HepG2 (cell line): ENCODE results near the gene RPP14. TPM values are rescaled to one million over a fixed set of nuclear protein-coding genes. Genes with fewer than 3 reads are reported as not detected.
"Not testable (repeated sequence)": the region's sequence is repeated elsewhere in the genome, so short reads cannot be mapped to it uniquely, and the experiment has no call there.

ENCODE experiments used
- ATAC-seq: fragments of 200-7000 bp; cut with Tn5 transposase; 3 replicates; pipeline ENCODE4 v1.9.1; 2020; ENCODE audit warnings: mild to moderate bottlenecking, moderate library complexity
- BruUV-seq: library from RNA; stranded (reverse); fragments of 400-500 nt; replicated peaks from 2 replicates; lab custom pipeline; 2021; lab: Mats Ljungman, UMichigan
- CTCF ChIA-PET: fragments of 300-600 bp; formaldehyde crosslinking; extraction: SDS; loops from one replicate; lab custom pipeline; 2021; ENCODE audit warnings: low total read pairs, inconsistent platforms, low intra/inter-chr PET ratio; lab: Yijun Ruan, JAX
- POLR2A ChIA-PET: fragments of 350-600 bp; sonication (Branson Sonifier 250); formaldehyde crosslinking; loops from one replicate; lab custom pipeline; 2020; ENCODE audit warnings: antibody characterized with exemption, inconsistent platforms; lab: Yijun Ruan, JAX
- DNase-seq: peaks from one replicate; pipeline ENCODE4 v3.0.0-alpha.2; 2015; ENCODE audit warnings: low spot score
- FAIRE-seq: peaks from 3 replicates; lab custom pipeline; 2011; peaks lifted over from hg19 to GRCh38; lab: Jason Lieb, UNC
- H2AFZ ChIP-seq: one replicate; pipeline ENCODE4 v1.6.1; 2011; ENCODE audit warnings: low read length, inconsistent platforms
- H3K27ac ChIP-seq: fragments of 300-600 bp; 3 replicates; pipeline ENCODE4 v1.8.0; 2011; ENCODE audit warnings: mixed run types, mild to moderate bottlenecking, mixed read lengths, low read length, inconsistent platforms; ENCODE audit not compliant: insufficient read depth; ENCODE audit errors: extremely low read length
- H3K27me3 ChIP-seq, 2 experiments: fragments of 200-600 bp in 1 of 2; 2 replicates in 1 of 2; 3 replicates in 1 of 2; pipeline versions ENCODE4 v1.6.0 to v1.8.0; 2011; ENCODE audit warnings: low read length in 2 of 2, mild to moderate bottlenecking in 2 of 2, moderate library complexity in 2 of 2, inconsistent platforms in 1 of 2; ENCODE audit not compliant: insufficient read depth in 2 of 2, control insufficient read depth in 1 of 2
- H3K36me3 ChIP-seq, 2 experiments: fragments of 200-600 bp in 1 of 2; replicated peaks in 1 of 2; 2 replicates in 1 of 2; 3 replicates in 1 of 2; pipeline versions ENCODE4 v1.5.1 to v1.8.0; 2011; ENCODE audit warnings: low read length in 2 of 2, inconsistent platforms in 1 of 2; ENCODE audit not compliant: insufficient read depth in 2 of 2, control insufficient read depth in 1 of 2
- H3K4me1 ChIP-seq: 2 replicates; pipeline ENCODE4 v1.5.1; 2012; ENCODE audit warnings: low read length, inconsistent platforms; ENCODE audit not compliant: insufficient read depth
- H3K4me2 ChIP-seq: 2 replicates; pipeline ENCODE4 v1.6.0; 2011; ENCODE audit warnings: low read depth, low read length, inconsistent platforms
- H3K4me3 ChIP-seq, 3 experiments: fragments of 200-600 bp in 1 of 3; sonication (generic), shearing (Covaris generic) in 1 of 3; replicated peaks in 1 of 3; 2 replicates each; pipeline ENCODE4 v1.5.1; 2011 to 2016; ENCODE audit warnings: low read length in 3 of 3, inconsistent platforms in 2 of 3, low read depth in 2 of 3, mild to moderate bottlenecking in 2 of 3, control low read depth in 1 of 3, mixed read lengths in 1 of 3; ENCODE audit not compliant: insufficient read depth in 1 of 3
- H3K79me2 ChIP-seq: one replicate; pipeline ENCODE4 v1.6.1; 2011; ENCODE audit warnings: low read length, inconsistent platforms; ENCODE audit not compliant: insufficient read depth
- H3K9ac ChIP-seq: 2 replicates; pipeline ENCODE4 v1.6.0; 2011; ENCODE audit warnings: mild to moderate bottlenecking, low read depth, low read length, inconsistent platforms; ENCODE audit not compliant: insufficient read depth
- H3K9me3 ChIP-seq: 2 replicates; pipeline ENCODE4 v1.5.1; 2012; ENCODE audit warnings: mild to moderate bottlenecking, low read length
- H4K20me1 ChIP-seq: 2 replicates; pipeline ENCODE4 v1.6.0; 2011; ENCODE audit warnings: inconsistent platforms, mild to moderate bottlenecking, low read length, moderate library complexity; ENCODE audit not compliant: insufficient read depth
- MXD1 ChIP-seq: sonication (generic); formaldehyde crosslinking; IDR thresholded peaks from 2 replicates; pipeline ENCODE4 v1.4.0; 2020; ENCODE audit warnings: mild to moderate bottlenecking, missing genetic modification reagents
- PCBP1 ChIP-seq: fragments of 200-400 bp; formaldehyde crosslinking; IDR thresholded peaks from 2 replicates; pipeline ENCODE4 v1.6.1; 2017; ENCODE audit warnings: mild to moderate bottlenecking, low read depth, low read length, borderline replicate concordance
- RBFOX2 ChIP-seq: fragments of 200-400 bp; formaldehyde crosslinking; IDR thresholded peaks from 2 replicates; pipeline ENCODE4 v1.6.1; 2017; ENCODE audit warnings: low read depth, mild to moderate bottlenecking, low read length
- SP5 ChIP-seq: IDR thresholded peaks from 2 replicates; pipeline ENCODE4 v1.6.1; 2016; ENCODE audit warnings: low read depth, borderline replicate concordance
- ZKSCAN1 ChIP-seq: fragments of 150-350 bp; IDR thresholded peaks from 2 replicates; pipeline ENCODE4 v1.6.1; 2014; ENCODE audit warnings: low read length
- WGBS: methylation state at CpG from one replicate; pipeline ENCODE4 v1.1.6; 2017; ENCODE audit warnings: low lambda C conversion rate; 5-methylcytosine and 5-hydroxymethylcytosine counted together
- in situ Hi-C: cut with HindIII; loops from 2 replicates; pipeline ENCODE4 v1.10.0; 2017; ENCODE audit warnings: low pct_unique_long_range_greater_than_20kb; ENCODE audit not compliant: extremely low pct_ligation_motif_present
- intact Hi-C: fragments of 100-400 bp; cut with micrococcal nuclease; formaldehyde crosslinking; loops from one replicate; pipeline ENCODE4 v1.10.0; 2022; ENCODE audit not compliant: unreplicated experiment
- polyA plus RNA-seq, 8 experiments: library from polyadenylated mRNA; depleted of rRNA in 3 of 8; stranded (reverse) in 7 of 8; unstranded in 1 of 8; fragments of >200 nt; fragmentation: Illumina TruSeq in 4 of 8; extraction: Trizol in 4 of 8; gene quantifications; 2 replicates each; pipeline versions ENCODE4 v1.2.1 to v1.2.3, GENCODE V29; 2011 to 2016; ENCODE audit warnings: low read depth in 4 of 8, missing spikeins in 1 of 8, mixed read lengths in 1 of 8; ENCODE audit not compliant: insufficient read depth in 1 of 8
- total RNA-seq, 5 experiments: library from RNA; depleted of rRNA; stranded (reverse); fragments of >200 nt; fragmentation: Illumina TruSeq; extraction: Trizol; gene quantifications; 2 replicates each; pipeline ENCODE4 v1.2.3, GENCODE V29; 2016; ENCODE audit warnings: low read depth in 1 of 5
- TF ChIP-seq, protein P1 (sequence below): sonication (generic); formaldehyde crosslinking; IDR thresholded peaks from 2 replicates; pipeline ENCODE4 v1.8.1; 2022; ENCODE audit warnings: low read depth, mild to moderate bottlenecking, missing genetic modification reagents
- TF ChIP-seq, protein P2 (sequence below): sonication (generic); formaldehyde crosslinking; IDR thresholded peaks from 2 replicates; pipeline ENCODE4 v1.5.0; 2020; ENCODE audit warnings: missing genetic modification reagents, mild to moderate bottlenecking, borderline replicate concordance
- TF ChIP-seq, protein P3 (sequence below): sonication (generic); formaldehyde crosslinking; IDR thresholded peaks from 2 replicates; pipeline ENCODE4 v1.4.0; 2020; ENCODE audit warnings: missing genetic modification reagents, mild to moderate bottlenecking, borderline replicate concordance

The RPP14 gene
- total and polyA plus RNA-seq, 2 of the 13 experiments (the other 11 are each of a cell fraction or from before 2014, with no cell fraction given): 15.4 to 16.2 TPM

DNA sequence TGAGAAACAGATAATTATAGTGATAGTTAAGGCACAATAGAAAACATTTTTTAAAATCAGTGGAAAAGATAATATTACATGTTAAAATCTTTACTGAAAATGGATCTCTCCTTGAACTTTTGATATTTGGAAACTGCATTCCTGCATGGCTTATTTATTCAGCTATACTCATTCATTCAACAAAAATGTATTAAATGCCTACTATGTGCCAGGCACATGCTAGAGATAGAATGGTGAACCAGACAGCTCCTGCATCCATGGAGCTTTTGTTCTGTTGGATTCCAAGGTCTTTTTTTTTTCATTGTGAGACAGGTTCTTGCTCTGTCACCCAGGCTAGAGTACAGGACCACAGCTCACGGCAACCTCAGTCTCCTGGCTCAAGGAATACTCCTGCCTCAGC is 31.1 kb downstream of the RPP14 start:
- DNase-seq (no peak), ATAC-seq (no peak), FAIRE-seq (no peak)
- Histone ChIP-seq H4K20me1 (no peaks in the 10 kb centered on the region), H2AFZ (no peak overlapping the region), H3K4me2 (no peak overlapping the region), H3K4me3 (no peak overlapping the region), H3K79me2 (peaks cover 9% of the 10 kb centered on the region), H3K36me3 (0 out of 5 replicates have a peak, but pooled peaks cover 0 to 3% of the 10 kb centered on the region in 2 experiments), H3K9ac (no peak overlapping the region), H3K27me3 (no peaks in the 10 kb centered on the region; a peak in 1 of 5 replicates), H3K9me3 (no peaks in the 10 kb centered on the region), H3K27ac (no peak overlapping the region), H3K4me1 (peaks cover 23% of the 10 kb centered on the region)
- WGBS: 92% methylated on average over 1 of the region's 1 CpG
- no TSS peak for BruUV-seq
- in situ Hi-C loops (no loop called here), intact Hi-C loops (loop anchor here (10.0 kb wide), 1 partner anchor 198 kb away; the partner anchor contains the start of gene ACOX2)
- ChIA-PET CTCF (no interaction called here), POLR2A (interaction anchor here (2.7 kb wide), 1 partner anchor 31 kb away, joined by 10 read pairs; the partner anchor contains the start of genes HTD2 and RPP14)
- TF ChIP-seq MXD1 (CRISPR knock-in tag) (no peak), RBFOX2 (no peak), SP5 (no peak), ZKSCAN1 (peak; percentile 90), PCBP1 (no peak)
- TF ChIP-seq, protein P1, sequence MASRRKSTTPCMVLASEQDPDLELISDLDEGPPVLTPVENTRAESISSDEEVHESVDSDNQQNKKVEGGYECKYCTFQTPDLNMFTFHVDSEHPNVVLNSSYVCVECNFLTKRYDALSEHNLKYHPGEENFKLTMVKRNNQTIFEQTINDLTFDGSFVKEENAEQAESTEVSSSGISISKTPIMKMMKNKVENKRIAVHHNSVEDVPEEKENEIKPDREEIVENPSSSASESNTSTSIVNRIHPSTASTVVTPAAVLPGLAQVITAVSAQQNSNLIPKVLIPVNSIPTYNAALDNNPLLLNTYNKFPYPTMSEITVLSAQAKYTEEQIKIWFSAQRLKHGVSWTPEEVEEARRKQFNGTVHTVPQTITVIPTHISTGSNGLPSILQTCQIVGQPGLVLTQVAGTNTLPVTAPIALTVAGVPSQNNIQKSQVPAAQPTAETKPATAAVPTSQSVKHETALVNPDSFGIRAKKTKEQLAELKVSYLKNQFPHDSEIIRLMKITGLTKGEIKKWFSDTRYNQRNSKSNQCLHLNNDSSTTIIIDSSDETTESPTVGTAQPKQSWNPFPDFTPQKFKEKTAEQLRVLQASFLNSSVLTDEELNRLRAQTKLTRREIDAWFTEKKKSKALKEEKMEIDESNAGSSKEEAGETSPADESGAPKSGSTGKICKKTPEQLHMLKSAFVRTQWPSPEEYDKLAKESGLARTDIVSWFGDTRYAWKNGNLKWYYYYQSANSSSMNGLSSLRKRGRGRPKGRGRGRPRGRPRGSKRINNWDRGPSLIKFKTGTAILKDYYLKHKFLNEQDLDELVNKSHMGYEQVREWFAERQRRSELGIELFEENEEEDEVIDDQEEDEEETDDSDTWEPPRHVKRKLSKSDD (CRISPR knock-in tag): no peak
- TF ChIP-seq, protein P2, sequence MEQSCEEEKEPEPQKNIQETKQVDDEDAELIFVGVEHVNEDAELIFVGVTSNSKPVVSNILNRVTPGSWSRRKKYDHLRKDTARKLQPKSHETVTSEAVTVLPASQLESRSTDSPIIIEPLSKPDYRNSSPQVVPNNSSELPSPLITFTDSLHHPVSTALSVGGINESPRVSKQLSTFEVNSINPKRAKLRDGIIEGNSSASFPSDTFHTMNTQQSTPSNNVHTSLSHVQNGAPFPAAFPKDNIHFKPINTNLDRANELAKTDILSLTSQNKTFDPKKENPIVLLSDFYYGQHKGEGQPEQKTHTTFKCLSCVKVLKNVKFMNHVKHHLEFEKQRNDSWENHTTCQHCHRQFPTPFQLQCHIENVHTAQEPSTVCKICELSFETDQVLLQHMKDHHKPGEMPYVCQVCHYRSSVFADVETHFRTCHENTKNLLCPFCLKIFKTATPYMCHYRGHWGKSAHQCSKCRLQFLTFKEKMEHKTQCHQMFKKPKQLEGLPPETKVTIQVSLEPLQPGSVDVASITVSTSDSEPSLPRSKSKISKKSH: no peak
- TF ChIP-seq, protein P3, sequence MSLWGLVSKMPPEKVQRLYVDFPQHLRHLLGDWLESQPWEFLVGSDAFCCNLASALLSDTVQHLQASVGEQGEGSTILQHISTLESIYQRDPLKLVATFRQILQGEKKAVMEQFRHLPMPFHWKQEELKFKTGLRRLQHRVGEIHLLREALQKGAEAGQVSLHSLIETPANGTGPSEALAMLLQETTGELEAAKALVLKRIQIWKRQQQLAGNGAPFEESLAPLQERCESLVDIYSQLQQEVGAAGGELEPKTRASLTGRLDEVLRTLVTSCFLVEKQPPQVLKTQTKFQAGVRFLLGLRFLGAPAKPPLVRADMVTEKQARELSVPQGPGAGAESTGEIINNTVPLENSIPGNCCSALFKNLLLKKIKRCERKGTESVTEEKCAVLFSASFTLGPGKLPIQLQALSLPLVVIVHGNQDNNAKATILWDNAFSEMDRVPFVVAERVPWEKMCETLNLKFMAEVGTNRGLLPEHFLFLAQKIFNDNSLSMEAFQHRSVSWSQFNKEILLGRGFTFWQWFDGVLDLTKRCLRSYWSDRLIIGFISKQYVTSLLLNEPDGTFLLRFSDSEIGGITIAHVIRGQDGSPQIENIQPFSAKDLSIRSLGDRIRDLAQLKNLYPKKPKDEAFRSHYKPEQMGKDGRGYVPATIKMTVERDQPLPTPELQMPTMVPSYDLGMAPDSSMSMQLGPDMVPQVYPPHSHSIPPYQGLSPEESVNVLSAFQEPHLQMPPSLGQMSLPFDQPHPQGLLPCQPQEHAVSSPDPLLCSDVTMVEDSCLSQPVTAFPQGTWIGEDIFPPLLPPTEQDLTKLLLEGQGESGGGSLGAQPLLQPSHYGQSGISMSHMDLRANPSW (CRISPR knock-in tag): no peak

GRCh38 chr3:58339146-58339545 is 33.1 kb downstream of the RPP14 start:
- DNase-seq, H3K27ac ChIP-seq, H3K4me3 ChIP-seq, ATAC-seq, H3K36me3 ChIP-seq, FAIRE-seq, CTCF ChIA-PET, in situ Hi-C loops, H3K9ac ChIP-seq, BruUV-seq, H3K4me2 ChIP-seq, POLR2A ChIA-PET, H3K9me3 ChIP-seq, H4K20me1 ChIP-seq, H2AFZ ChIP-seq, H3K27me3 ChIP-seq, H3K79me2 ChIP-seq: not testable (repeated sequence)
- peaks cover 36% of the 10 kb centered on the region for H3K4me1 ChIP-seq
- WGBS: 98% methylated on average over 10 of the region's 12 CpGs
- intact Hi-C loops: loop anchor here (10.0 kb wide), 1 partner anchor 196 kb away; the partner anchor contains the start of gene ACOX2
